ENCODE data around the gene TWSG1. TPM values are rescaled to one million over a fixed set of nuclear protein-coding genes. Genes with fewer than 3 reads are reported as not detected.
"Not testable (repeated sequence)": the region's sequence is repeated elsewhere in the genome, so short reads cannot be mapped to it uniquely, and the experiment has no call there.

Gene TWSG1
- total and polyA plus RNA-seq, 8 donors = 8.2 to 76.0 (median 23.6) TPM

DNA sequence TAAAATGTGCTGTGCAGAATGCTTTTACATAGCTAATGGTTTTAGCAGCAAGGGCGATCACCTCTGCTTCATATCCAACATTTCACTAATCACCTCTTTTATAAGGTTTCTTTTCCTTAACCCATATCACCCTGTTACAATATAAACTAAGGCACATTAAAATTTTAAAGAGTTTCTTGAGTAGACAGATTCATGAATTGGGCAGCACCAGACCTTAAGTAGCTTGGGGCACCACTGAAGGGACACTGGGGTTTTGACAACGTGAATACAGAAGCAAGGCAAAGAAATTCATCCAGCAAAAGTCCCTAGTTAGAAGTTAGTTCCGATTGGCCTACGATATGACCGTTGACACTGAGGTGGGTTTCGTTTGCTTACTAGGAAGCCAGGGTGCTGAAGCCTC is 96.7 kb downstream of the TWSG1 start:
- DNase-seq = no peak
- Histone ChIP-seq H3K4me3 (no peak overlapping the region), H3K27ac (no peak overlapping the region), H3K9me3 (no peaks in the 10 kb centered on the region), H3K27me3 (no peaks in the 10 kb centered on the region), H3K4me1 (peaks cover 0 to 25% (median 12%) of the 10 kb centered on the region in 4 donors), H3K36me3 (no peaks in the 10 kb centered on the region)
- intact Hi-C loops (cut with DNase I; ENCODE audit: low total_unique reads) = no loop called here
- no peak for TF ChIP-seq POLR2A (IDR thresholded peaks at IDR 0.05)
- no peak for TF ChIP-seq EP300 (IDR thresholded peaks at IDR 0.05)
- no peak for TF ChIP-seq POLR2AphosphoS5 (IDR thresholded peaks at IDR 0.05)
- no peak for TF ChIP-seq CTCF (IDR thresholded peaks at IDR 0.05)
- 84 to 93% (median 90%) methylated on average over 6 of the region's 6 CpGs for WGBS, 5 donors

- peaks cover 0 to 29% (median 11%) of the 10 kb centered on the region in 4 donors for H3K4me1 ChIP-seq
- H3K27me3 ChIP-seq; H3K27ac ChIP-seq; DNase-seq; H3K9me3 ChIP-seq; H3K36me3 ChIP-seq; H3K4me3 ChIP-seq; intact Hi-C loops (cut with DNase I; ENCODE audit: low total_unique reads): not testable (repeated sequence)
- WGBS, 5 donors = 86 to 95% (median 93%) methylated on average over 8 to 10 of the region's 10 CpGs
Measured at GRCh38 chr18:9433122-9433521, 98.5 kb downstream of the TWSG1 start.

GRCh38 chr18:9433671-9434121 is 99.1 kb downstream of the TWSG1 start:
- 32 to 50% (median 45%) methylated on average over 10 of the region's 10 CpGs for WGBS, 5 donors
- DNase-seq = peak in 1 of 2 donors; percentile 75
- Histone ChIP-seq H3K27me3 (no peaks in the 10 kb centered on the region), H3K9me3 (no peaks in the 10 kb centered on the region), H3K4me1 (peaks cover 0 to 24% (median 9%) of the 10 kb centered on the region in 4 donors), H3K4me3 (no peak overlapping the region), H3K36me3 (no peaks in the 10 kb centered on the region), H3K27ac (no peak overlapping the region)
- no peak for TF ChIP-seq CTCF (IDR thresholded peaks at IDR 0.05)
- no peak for TF ChIP-seq EP300 (IDR thresholded peaks at IDR 0.05)
- TF ChIP-seq POLR2AphosphoS5 (IDR thresholded peaks at IDR 0.05) = no peak
- intact Hi-C loops (cut with DNase I; ENCODE audit: low total_unique reads) = no loop called here

DNA sequence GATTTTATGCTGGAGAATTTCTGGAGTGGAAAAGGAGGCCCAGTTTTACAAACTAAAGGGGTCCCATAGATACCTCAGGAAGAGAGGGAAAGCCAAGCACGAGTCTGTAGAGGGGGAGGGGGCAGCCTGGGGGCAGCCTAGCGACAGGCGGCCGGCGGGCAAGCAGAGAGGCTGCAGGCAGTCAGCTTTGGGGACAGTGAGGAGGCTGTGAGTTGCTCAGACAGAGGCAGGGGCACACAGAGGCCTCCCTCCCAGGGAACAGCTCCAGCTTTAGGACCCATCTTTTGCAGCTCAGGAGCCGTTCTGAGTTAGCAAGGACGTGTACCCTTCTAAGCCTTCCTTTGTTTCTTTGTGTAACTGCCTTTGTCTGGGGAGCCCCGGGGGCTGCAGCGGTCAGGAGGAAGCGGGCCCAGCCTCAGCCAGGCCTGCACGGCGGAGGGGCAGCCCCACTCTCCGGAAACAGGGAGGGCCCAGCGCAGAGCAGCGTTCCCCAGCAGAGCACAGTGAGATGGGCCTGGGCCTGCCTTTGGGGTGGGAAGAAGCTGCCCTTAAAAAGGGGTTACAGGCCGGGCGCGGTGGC is 99.6 kb downstream of the TWSG1 start:
- WGBS, 5 donors = 51 to 72% (median 64%) methylated on average over 8 to 18 of the region's 18 CpGs
- H3K9me3 ChIP-seq = no peaks in the 10 kb centered on the region
- H3K27ac ChIP-seq = no peak overlapping the region
- TF ChIP-seq POLR2A (IDR thresholded peaks at IDR 0.05) (no peak), EP300 (IDR thresholded peaks at IDR 0.05) (no peak), CTCF (IDR thresholded peaks at IDR 0.05) (no peak), POLR2AphosphoS5 (IDR thresholded peaks at IDR 0.05) (no peak)
- intact Hi-C loops (cut with DNase I; ENCODE audit: low total_unique reads) = no loop called here
- no peak for DNase-seq
- H3K36me3 ChIP-seq = no peaks in the 10 kb centered on the region
- H3K27me3 ChIP-seq = no peaks in the 10 kb centered on the region
- no peak overlapping the region for H3K4me3 ChIP-seq
- peaks cover 0 to 18% (median 7%) of the 10 kb centered on the region in 4 donors for H3K4me1 ChIP-seq

DNA sequence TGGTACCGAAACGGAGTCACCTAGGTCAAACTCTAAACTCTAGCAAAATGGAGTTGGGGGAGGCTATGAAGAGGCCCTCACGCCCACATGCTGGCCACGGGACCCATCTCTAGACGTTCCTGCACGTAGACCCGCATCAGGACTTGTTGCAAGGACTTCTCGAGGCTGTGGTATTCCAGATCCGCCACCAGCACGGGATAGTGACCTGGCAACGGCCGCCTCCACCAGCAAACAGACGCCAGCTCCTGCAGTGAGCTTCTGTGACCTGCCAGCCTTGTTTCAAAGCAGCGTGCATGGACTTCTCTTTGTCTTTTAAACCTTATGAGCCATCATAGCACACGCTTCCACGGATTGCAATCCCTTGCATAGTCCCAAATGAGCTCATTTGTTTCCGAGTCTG is 100.5 kb downstream of the TWSG1 start:
- H3K4me1 ChIP-seq = peaks cover 0 to 16% (median 7%) of the 10 kb centered on the region in 4 donors
- WGBS, 5 donors = 93 to 98% (median 96%) methylated on average over 17 of the region's 17 CpGs
- intact Hi-C loops (cut with DNase I; ENCODE audit: low total_unique reads) = no loop called here
- no peak overlapping the region for H3K4me3 ChIP-seq
- TF ChIP-seq CTCF (IDR thresholded peaks at IDR 0.05) = no peak
- TF ChIP-seq POLR2A (IDR thresholded peaks at IDR 0.05) = no peak
- DNase-seq = no peak
- no peaks in the 10 kb centered on the region for H3K36me3 ChIP-seq
- H3K27ac ChIP-seq = no peak overlapping the region
- H3K9me3 ChIP-seq = no peaks in the 10 kb centered on the region
- H3K27me3 ChIP-seq = no peaks in the 10 kb centered on the region
